Activated gamma-delta T cell treated with anti-CD3 and anti-CD28 coated beads, Interleukin-2, amount 50 U/mL, for 16 hours (primary cell): ENCODE results near the gene NUSAP1.
"Not testable (repeated sequence)": the region's sequence is repeated elsewhere in the genome, so short reads cannot be mapped to it uniquely, and the experiment has no call there.

Source experiments
- DNase-seq: peaks from one replicate; pipeline ENCODE4 v3.0.0-alpha.2; 2020; ENCODE audit warnings: low read depth

Gene NUSAP1

GRCh38 chr15:41332194-41333025 lies at the start of gene NUSAP1, which contains the start of gene OIP5:
Gene NUSAP1, plus strand, starts transcription at chr15:41332881. Its CDS starts 77 bp downstream, at chr15:41332958.
Gene OIP5, minus strand, starts transcription at chr15:41332591. Its CDS starts 30 bp downstream, at chr15:41332561.
- DNase-seq = peak; percentile 95

- DNase-seq = not testable (repeated sequence)
Measured at GRCh38 chr15:41282980-41283652, 49.6 kb upstream of the NUSAP1 start.

- peak; percentile 97 for DNase-seq
Measured at GRCh38 chr15:41283653-41284426, 48.8 kb upstream of the NUSAP1 start.

- DNase-seq = no peak
Measured at GRCh38 chr15:41284427-41285177, 48.1 kb upstream of the NUSAP1 start.

GRCh38 chr15:41285285-41285684 lies 47.4 kb upstream of the NUSAP1 start:
- DNase-seq = no peak

GRCh38 chr15:41286665-41287333 lies 45.9 kb upstream of the NUSAP1 start:
- DNase-seq = no peak

- DNase-seq = no peak
Measured at GRCh38 chr15:41288464-41288863, 44.2 kb upstream of the NUSAP1 start.

GRCh38 chr15:41289953-41290352 lies 42.7 kb upstream of the NUSAP1 start:
- no peak for DNase-seq

GRCh38 chr15:41291065-41291631 lies 41.5 kb upstream of the NUSAP1 start:
- no peak for DNase-seq

- DNase-seq = no peak
Measured at GRCh38 chr15:41292521-41292920, 40.2 kb upstream of the NUSAP1 start.

- not testable (repeated sequence) for DNase-seq
Measured at GRCh38 chr15:41301139-41301538, 31.5 kb upstream of the NUSAP1 start.

- DNase-seq = no peak
Measured at GRCh38 chr15:41301587-41301986, 31.1 kb upstream of the NUSAP1 start.

- DNase-seq = no peak
Measured at GRCh38 chr15:41304149-41304770, 28.4 kb upstream of the NUSAP1 start.

- DNase-seq = no peak
Measured at GRCh38 chr15:41307679-41308078, 25.0 kb upstream of the NUSAP1 start.

GRCh38 chr15:41309226-41309905 lies 23.3 kb upstream of the NUSAP1 start:
- no peak for DNase-seq

GRCh38 chr15:41320805-41321330 lies 11.8 kb upstream of the NUSAP1 start:
- DNase-seq = not testable (repeated sequence)

- DNase-seq = no peak
Measured at GRCh38 chr15:41323611-41324010, 9.1 kb upstream of the NUSAP1 start.

GRCh38 chr15:41331281-41331680 lies 1.4 kb upstream of the NUSAP1 start:
- no peak for DNase-seq

GRCh38 chr15:41331833-41332193 lies 868 bp upstream of the NUSAP1 start:
- no peak for DNase-seq
